HepG2 (cell line): Measurements from ENCODE around the gene SLC35B1. TPM values are rescaled to one million over a fixed set of nuclear protein-coding genes. Genes with fewer than 3 reads are reported as not detected.

Experiments
- ARNTL ChIP-seq: sonication (generic); formaldehyde crosslinking; IDR thresholded peaks from 2 replicates; pipeline ENCODE4 v1.4.0; 2020; ENCODE audit warnings: mild to moderate bottlenecking, missing genetic modification reagents
- CCDC6 ChIP-seq: sonication (generic); formaldehyde crosslinking; IDR thresholded peaks from 2 replicates; pipeline ENCODE4 v1.8.1; 2022; ENCODE audit warnings: mild to moderate bottlenecking, missing genetic modification reagents, moderate library complexity
- GATAD2A ChIP-seq: IDR thresholded peaks from 2 replicates; pipeline ENCODE4 v1.6.1; 2016
- IRF2 ChIP-seq: IDR thresholded peaks from 2 replicates; pipeline ENCODE4 v1.6.1; 2018; ENCODE audit warnings: missing genetic modification reagents, missing compliant biosample characterization
- SIX1 ChIP-seq: sonication (generic); formaldehyde crosslinking; IDR thresholded peaks from 2 replicates; pipeline ENCODE4 v1.4.0; 2020; ENCODE audit warnings: missing genetic modification reagents, borderline replicate concordance
- ZBTB20 ChIP-seq: sonication (generic); formaldehyde crosslinking; IDR thresholded peaks from 2 replicates; pipeline ENCODE4 v1.8.1; 2023; ENCODE audit warnings: missing genetic modification reagents, low read depth, mild to moderate bottlenecking, borderline replicate concordance
- ZNF780A ChIP-seq: sonication (generic); formaldehyde crosslinking; IDR thresholded peaks from 2 replicates; pipeline ENCODE4 v1.8.0; 2022; ENCODE audit warnings: mild to moderate bottlenecking, missing genetic modification reagents, moderate library complexity
- polyA plus RNA-seq, 8 experiments: library from polyadenylated mRNA; depleted of rRNA in 3 of 8; stranded (reverse) in 7 of 8; unstranded in 1 of 8; fragments of >200 nt; fragmentation: Illumina TruSeq in 4 of 8; extraction: Trizol in 4 of 8; gene quantifications; 2 replicates each; pipeline versions ENCODE4 v1.2.1 to v1.2.3, GENCODE V29; 2011 to 2016; ENCODE audit warnings: low read depth in 4 of 8, missing spikeins in 1 of 8, mixed read lengths in 1 of 8; ENCODE audit not compliant: insufficient read depth in 1 of 8
- total RNA-seq, 5 experiments: library from RNA; depleted of rRNA; stranded (reverse); fragments of >200 nt; fragmentation: Illumina TruSeq; extraction: Trizol; gene quantifications; 2 replicates each; pipeline ENCODE4 v1.2.3, GENCODE V29; 2016; ENCODE audit warnings: low read depth in 1 of 5
- TF ChIP-seq, protein P1 (sequence below), 2 experiments: fragments of 450-650 bp in 1 of 2; sonication (generic) in 1 of 2; formaldehyde crosslinking in 1 of 2; IDR thresholded peaks; 2 replicates each; pipeline versions ENCODE4 v1.6.1 to v1.8.0; 2016 to 2022; ENCODE audit warnings: antibody characterized with exemption in 1 of 2, mild to moderate bottlenecking in 1 of 2, missing genetic modification reagents in 1 of 2
- TF ChIP-seq, protein P2 (sequence below): sonication (generic); formaldehyde crosslinking; IDR thresholded peaks from 2 replicates; pipeline ENCODE4 v1.5.0; 2020; ENCODE audit warnings: missing genetic modification reagents, mild to moderate bottlenecking, borderline replicate concordance
- TF ChIP-seq, protein P3 (sequence below): sonication (generic); formaldehyde crosslinking; IDR thresholded peaks from 2 replicates; pipeline ENCODE4 v1.4.0; 2020; ENCODE audit warnings: missing genetic modification reagents, borderline replicate concordance
- TF ChIP-seq, protein P4 (sequence below): sonication (generic); formaldehyde crosslinking; IDR thresholded peaks from 2 replicates; pipeline ENCODE4 v1.4.0; 2020; ENCODE audit warnings: missing genetic modification reagents

SLC35B1 gene
- total and polyA plus RNA-seq, 2 of the 13 experiments (the other 11 are each of a cell fraction or from before 2014, with no cell fraction given): 99.6 to 113 TPM

GRCh38 chr17:49707608-49708514, at the start of gene SLC35B1 (continued):
- TF ChIP-seq, protein P1, sequence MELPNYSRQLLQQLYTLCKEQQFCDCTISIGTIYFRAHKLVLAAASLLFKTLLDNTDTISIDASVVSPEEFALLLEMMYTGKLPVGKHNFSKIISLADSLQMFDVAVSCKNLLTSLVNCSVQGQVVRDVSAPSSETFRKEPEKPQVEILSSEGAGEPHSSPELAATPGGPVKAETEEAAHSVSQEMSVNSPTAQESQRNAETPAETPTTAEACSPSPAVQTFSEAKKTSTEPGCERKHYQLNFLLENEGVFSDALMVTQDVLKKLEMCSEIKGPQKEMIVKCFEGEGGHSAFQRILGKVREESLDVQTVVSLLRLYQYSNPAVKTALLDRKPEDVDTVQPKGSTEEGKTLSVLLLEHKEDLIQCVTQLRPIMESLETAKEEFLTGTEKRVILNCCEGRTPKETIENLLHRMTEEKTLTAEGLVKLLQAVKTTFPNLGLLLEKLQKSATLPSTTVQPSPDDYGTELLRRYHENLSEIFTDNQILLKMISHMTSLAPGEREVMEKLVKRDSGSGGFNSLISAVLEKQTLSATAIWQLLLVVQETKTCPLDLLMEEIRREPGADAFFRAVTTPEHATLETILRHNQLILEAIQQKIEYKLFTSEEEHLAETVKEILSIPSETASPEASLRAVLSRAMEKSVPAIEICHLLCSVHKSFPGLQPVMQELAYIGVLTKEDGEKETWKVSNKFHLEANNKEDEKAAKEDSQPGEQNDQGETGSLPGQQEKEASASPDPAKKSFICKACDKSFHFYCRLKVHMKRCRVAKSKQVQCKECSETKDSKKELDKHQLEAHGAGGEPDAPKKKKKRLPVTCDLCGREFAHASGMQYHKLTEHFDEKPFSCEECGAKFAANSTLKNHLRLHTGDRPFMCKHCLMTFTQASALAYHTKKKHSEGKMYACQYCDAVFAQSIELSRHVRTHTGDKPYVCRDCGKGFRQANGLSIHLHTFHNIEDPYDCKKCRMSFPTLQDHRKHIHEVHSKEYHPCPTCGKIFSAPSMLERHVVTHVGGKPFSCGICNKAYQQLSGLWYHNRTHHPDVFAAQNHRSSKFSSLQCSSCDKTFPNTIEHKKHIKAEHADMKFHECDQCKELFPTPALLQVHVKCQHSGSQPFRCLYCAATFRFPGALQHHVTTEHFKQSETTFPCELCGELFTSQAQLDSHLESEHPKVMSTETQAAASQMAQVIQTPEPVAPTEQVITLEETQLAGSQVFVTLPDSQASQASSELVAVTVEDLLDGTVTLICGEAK (IDR thresholded peaks at IDR 0.05): no peak
- TF ChIP-seq, protein P1 (CRISPR knock-in tag; IDR thresholded peaks at IDR 0.05): peak; percentile 83
- peak; percentile 73; the same call in 1 of the 2 replicates for TF ChIP-seq CCDC6 (CRISPR knock-in tag)
- TF ChIP-seq ZBTB20 (CRISPR knock-in tag): peak; percentile 47; the same call in 1 of the 2 replicates
- TF ChIP-seq GATAD2A: peak; percentile 71; the same call in 1 of the 2 replicates
- no peak; the same call in none of the 2 replicates for TF ChIP-seq IRF2 (CRISPR knock-in tag)
- TF ChIP-seq, protein P2, sequence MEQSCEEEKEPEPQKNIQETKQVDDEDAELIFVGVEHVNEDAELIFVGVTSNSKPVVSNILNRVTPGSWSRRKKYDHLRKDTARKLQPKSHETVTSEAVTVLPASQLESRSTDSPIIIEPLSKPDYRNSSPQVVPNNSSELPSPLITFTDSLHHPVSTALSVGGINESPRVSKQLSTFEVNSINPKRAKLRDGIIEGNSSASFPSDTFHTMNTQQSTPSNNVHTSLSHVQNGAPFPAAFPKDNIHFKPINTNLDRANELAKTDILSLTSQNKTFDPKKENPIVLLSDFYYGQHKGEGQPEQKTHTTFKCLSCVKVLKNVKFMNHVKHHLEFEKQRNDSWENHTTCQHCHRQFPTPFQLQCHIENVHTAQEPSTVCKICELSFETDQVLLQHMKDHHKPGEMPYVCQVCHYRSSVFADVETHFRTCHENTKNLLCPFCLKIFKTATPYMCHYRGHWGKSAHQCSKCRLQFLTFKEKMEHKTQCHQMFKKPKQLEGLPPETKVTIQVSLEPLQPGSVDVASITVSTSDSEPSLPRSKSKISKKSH: no peak
- TF ChIP-seq, protein P3, sequence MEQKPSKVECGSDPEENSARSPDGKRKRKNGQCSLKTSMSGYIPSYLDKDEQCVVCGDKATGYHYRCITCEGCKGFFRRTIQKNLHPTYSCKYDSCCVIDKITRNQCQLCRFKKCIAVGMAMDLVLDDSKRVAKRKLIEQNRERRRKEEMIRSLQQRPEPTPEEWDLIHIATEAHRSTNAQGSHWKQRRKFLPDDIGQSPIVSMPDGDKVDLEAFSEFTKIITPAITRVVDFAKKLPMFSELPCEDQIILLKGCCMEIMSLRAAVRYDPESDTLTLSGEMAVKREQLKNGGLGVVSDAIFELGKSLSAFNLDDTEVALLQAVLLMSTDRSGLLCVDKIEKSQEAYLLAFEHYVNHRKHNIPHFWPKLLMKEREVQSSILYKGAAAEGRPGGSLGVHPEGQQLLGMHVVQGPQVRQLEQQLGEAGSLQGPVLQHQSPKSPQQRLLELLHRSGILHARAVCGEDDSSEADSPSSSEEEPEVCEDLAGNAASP: peak; percentile 30; the same call in 1 of the 2 replicates
- TF ChIP-seq ARNTL (CRISPR knock-in tag): peak; percentile 48
- TF ChIP-seq, protein P4, sequence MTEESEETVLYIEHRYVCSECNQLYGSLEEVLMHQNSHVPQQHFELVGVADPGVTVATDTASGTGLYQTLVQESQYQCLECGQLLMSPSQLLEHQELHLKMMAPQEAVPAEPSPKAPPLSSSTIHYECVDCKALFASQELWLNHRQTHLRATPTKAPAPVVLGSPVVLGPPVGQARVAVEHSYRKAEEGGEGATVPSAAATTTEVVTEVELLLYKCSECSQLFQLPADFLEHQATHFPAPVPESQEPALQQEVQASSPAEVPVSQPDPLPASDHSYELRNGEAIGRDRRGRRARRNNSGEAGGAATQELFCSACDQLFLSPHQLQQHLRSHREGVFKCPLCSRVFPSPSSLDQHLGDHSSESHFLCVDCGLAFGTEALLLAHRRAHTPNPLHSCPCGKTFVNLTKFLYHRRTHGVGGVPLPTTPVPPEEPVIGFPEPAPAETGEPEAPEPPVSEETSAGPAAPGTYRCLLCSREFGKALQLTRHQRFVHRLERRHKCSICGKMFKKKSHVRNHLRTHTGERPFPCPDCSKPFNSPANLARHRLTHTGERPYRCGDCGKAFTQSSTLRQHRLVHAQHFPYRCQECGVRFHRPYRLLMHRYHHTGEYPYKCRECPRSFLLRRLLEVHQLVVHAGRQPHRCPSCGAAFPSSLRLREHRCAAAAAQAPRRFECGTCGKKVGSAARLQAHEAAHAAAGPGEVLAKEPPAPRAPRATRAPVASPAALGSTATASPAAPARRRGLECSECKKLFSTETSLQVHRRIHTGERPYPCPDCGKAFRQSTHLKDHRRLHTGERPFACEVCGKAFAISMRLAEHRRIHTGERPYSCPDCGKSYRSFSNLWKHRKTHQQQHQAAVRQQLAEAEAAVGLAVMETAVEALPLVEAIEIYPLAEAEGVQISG: peak; percentile 94
- no peak for TF ChIP-seq SIX1 (CRISPR knock-in tag)
- TF ChIP-seq ZNF780A (CRISPR knock-in tag): no peak
